Lower lobe of right lung (tissue), 2 donors: ENCODE results near the gene NEDD4L. TPM values are rescaled to one million over a fixed set of nuclear protein-coding genes. Genes with fewer than 3 reads are reported as not detected.

Experiments used
- ATAC-seq, 2 donors: fragments of 200-7000 bp; cut with Tn5 transposase; one replicate each; pipeline ENCODE4 v1.9.1; 2020 to 2022; ENCODE audit warnings: mild to moderate bottlenecking in 2 of 2, moderate library complexity in 2 of 2
- DNase-seq: peaks from one replicate; pipeline ENCODE4 v3.0.0-alpha.2; 2020
- H3K27ac ChIP-seq: fragments of 200-600 bp; one replicate; pipeline ENCODE4 v1.8.0; 2022
- H3K27me3 ChIP-seq: fragments of 200-600 bp; one replicate; pipeline ENCODE4 v1.8.0; 2022; ENCODE audit warnings: low read depth
- H3K36me3 ChIP-seq: fragments of 200-600 bp; one replicate; pipeline ENCODE4 v1.8.0; 2022; ENCODE audit warnings: mild to moderate bottlenecking
- H3K4me1 ChIP-seq: fragments of 200-600 bp; one replicate; pipeline ENCODE4 v1.8.0; 2022
- H3K4me3 ChIP-seq: fragments of 200-600 bp; one replicate; pipeline ENCODE4 v1.8.0; 2022; ENCODE audit warnings: mild to moderate bottlenecking
- H3K9me3 ChIP-seq: fragments of 200-600 bp; one replicate; pipeline ENCODE4 v1.8.0; 2022
- intact Hi-C: fragments of 100-400 bp; cut with DNase I; formaldehyde crosslinking; loops from one replicate; pipeline ENCODE4 v1.11.0; 2022
- total RNA-seq: library from RNA; stranded (reverse); fragmentation: NEBNext Ultra II Directional; extraction: Animal tissue kit (Norgen Biotek cat#: 25700); gene quantifications from one replicate; pipeline ENCODE4 v1.2.1, GENCODE V29; 2021
- TF ChIP-seq, protein P1 (sequence below): fragments of 200-600 bp; IDR thresholded peaks from one replicate; pipeline ENCODE4 v1.8.0; 2022; ENCODE audit warnings: antibody characterized with exemption, mild to moderate bottlenecking
- donor health status: DM: no; HTN: yes; CAD: no; lungs with severe emphysema.

NEDD4L gene
- total RNA-seq, 1 donor from 2014 or later = 203 TPM

DNA sequence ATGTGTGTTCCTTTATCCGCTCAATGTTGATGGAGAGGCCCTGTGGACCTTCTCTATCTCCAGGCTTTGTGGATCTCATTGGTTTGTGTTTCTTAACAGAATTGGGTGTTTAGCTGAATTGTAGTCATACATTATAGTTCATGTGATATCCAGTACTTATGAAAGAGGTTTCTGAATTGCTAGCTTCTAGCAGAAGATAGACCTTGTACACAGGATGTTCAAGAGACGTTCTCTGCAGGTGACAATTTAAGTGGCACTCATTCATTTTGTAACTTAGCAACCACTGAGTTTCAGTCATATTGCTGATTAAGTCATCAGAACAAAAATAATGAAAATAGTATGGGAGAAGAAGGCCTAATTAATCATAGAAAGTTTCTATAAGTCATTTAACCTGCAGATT lies 305.6 kb downstream of the NEDD4L start:
- TF ChIP-seq, protein P1, sequence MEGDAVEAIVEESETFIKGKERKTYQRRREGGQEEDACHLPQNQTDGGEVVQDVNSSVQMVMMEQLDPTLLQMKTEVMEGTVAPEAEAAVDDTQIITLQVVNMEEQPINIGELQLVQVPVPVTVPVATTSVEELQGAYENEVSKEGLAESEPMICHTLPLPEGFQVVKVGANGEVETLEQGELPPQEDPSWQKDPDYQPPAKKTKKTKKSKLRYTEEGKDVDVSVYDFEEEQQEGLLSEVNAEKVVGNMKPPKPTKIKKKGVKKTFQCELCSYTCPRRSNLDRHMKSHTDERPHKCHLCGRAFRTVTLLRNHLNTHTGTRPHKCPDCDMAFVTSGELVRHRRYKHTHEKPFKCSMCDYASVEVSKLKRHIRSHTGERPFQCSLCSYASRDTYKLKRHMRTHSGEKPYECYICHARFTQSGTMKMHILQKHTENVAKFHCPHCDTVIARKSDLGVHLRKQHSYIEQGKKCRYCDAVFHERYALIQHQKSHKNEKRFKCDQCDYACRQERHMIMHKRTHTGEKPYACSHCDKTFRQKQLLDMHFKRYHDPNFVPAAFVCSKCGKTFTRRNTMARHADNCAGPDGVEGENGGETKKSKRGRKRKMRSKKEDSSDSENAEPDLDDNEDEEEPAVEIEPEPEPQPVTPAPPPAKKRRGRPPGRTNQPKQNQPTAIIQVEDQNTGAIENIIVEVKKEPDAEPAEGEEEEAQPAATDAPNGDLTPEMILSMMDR = no peak
- DNase-seq = no peak
- intact Hi-C loops = no loop called here
- H3K9me3 ChIP-seq = no peaks in the 10 kb centered on the region
- H3K27me3 ChIP-seq = no peaks in the 10 kb centered on the region
- H3K27ac ChIP-seq = no peak overlapping the region
- H3K4me3 ChIP-seq = no peak overlapping the region
- no peak for ATAC-seq
- peaks cover 64% of the 10 kb centered on the region for H3K36me3 ChIP-seq
- no peaks in the 10 kb centered on the region for H3K4me1 ChIP-seq

DNA sequence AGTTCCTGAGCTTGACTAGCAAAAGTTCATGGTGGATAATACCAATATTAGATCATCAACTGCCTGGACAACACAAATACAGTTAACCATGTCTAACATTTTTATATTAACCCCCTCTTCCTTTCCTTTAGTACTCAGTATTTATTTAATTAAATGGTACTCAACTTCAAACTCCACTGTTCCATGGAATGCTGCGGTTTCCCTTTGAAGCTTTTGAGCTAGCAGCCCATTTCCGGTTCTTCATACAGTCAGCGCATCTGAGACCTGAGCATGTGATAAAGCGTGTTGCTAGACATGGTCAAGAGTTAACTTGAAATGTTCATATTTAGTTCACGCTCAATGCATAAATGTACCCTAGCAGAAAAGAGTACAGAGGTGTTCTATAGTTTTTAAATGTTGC lies 306.5 kb downstream of the NEDD4L start:
- no peak overlapping the region for H3K4me3 ChIP-seq
- no peak overlapping the region for H3K27ac ChIP-seq
- TF ChIP-seq, protein P1 = no peak
- H3K27me3 ChIP-seq = no peaks in the 10 kb centered on the region
- no peak for ATAC-seq
- peaks cover 62% of the 10 kb centered on the region for H3K36me3 ChIP-seq
- H3K4me1 ChIP-seq = no peaks in the 10 kb centered on the region
- no peak for DNase-seq
- H3K9me3 ChIP-seq = no peaks in the 10 kb centered on the region
- intact Hi-C loops = no loop called here

DNA sequence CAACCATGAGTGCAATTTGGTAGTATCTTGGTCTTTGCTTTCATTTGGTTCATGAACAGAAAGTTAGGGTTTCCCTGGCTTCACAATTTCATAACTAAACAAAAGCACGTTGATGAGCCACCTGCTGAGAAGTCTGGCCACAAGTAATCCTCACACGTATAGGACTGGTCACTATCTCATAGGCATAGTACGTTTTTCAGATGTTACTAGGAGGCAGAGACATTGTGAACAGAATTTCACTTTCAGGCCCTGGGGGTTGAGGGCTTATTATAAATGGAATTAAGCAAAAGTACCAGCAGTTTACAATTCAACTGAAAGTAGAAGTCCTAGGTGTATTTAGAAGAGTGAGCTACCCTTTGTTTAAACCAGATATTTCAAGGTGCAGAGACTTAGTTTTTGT lies 307.8 kb downstream of the NEDD4L start:
- Histone ChIP-seq H3K27me3 (no peaks in the 10 kb centered on the region), H3K27ac (no peak overlapping the region), H3K4me3 (no peak overlapping the region), H3K4me1 (no peaks in the 10 kb centered on the region), H3K9me3 (no peaks in the 10 kb centered on the region), H3K36me3 (peaks cover 67% of the 10 kb centered on the region)
- DNase-seq (no peak), ATAC-seq (no peak)
- intact Hi-C loops = no loop called here
- TF ChIP-seq, protein P1 = no peak

DNA sequence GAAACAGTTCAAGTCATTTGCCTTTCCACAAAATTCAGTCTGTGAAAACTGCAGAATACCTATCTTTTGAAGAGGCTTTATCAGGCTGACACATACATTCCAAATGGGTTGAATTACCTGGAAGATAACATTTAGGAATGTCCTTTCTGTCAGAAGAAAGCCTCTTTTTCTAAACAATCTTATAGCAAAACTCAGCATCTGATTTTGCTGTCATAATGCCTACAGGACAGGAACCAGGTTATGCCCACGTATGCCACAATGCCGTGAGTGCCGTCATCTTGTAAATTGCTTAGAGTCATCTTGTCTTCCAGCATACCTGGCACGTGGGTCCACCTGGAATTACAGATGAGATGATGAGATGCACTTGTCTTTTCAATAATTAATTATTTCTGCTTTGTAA lies 309.6 kb downstream of the NEDD4L start:
- no peak for ATAC-seq
- H3K4me1 ChIP-seq = no peaks in the 10 kb centered on the region

DNA sequence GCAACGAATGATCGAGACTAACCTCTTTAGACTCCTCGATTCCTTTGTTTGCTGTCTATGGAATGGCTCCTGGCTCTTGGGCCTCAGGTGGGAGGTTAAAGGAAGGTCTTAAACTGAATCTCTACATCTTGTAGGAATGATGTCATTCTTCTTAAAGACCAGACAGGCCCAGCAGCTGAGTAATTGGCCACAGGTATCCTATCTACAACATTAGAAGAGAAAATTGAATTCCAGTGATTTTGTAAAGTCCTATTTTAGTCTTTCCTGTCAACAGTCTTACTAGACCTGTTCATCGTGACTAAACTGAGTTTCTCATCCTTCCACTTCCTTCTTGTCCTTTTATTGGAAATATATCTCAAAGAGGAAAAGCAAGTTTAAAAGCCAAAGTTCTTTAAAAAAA lies 310.0 kb downstream of the NEDD4L start:
- TF ChIP-seq, protein P1 = no peak
- intact Hi-C loops = no loop called here
- H3K4me1 ChIP-seq = no peaks in the 10 kb centered on the region
- H3K36me3 ChIP-seq = peaks cover 75% of the 10 kb centered on the region
- no peaks in the 10 kb centered on the region for H3K9me3 ChIP-seq
- H3K27ac ChIP-seq = no peak overlapping the region
- no peak for ATAC-seq
- DNase-seq = no peak
- no peaks in the 10 kb centered on the region for H3K27me3 ChIP-seq
- no peak overlapping the region for H3K4me3 ChIP-seq

More for the DNA sequence above, 309.6 kb downstream of the NEDD4L start:
- Histone ChIP-seq H3K36me3 (peaks cover 76% of the 10 kb centered on the region), H3K27me3 (no peaks in the 10 kb centered on the region), H3K4me3 (no peak overlapping the region), H3K27ac (no peak overlapping the region), H3K9me3 (no peaks in the 10 kb centered on the region)
- TF ChIP-seq, protein P1 = no peak
- no peak for DNase-seq
- intact Hi-C loops = no loop called here

DNA sequence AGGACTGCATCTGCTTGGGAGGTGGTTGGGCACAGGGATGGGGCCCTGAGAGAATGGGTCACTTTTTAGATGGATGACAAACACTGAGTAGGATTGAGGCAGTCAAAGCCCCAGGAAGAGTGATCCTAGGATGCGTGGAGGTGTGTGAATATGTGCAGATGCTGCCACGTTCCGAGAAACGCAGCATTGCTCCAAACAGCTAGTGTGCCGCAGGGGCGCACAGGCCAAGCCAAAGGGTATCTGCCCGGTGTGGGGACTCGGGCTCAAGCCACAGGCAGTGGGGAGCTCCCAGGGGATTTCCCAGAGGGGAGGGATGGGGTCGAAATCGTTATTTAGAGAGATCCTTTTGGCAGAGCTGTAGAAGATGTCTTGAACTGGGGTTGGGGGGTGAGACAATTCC lies 310.8 kb downstream of the NEDD4L start:
- H3K27ac ChIP-seq = no peak overlapping the region
- no peak overlapping the region for H3K4me3 ChIP-seq
- TF ChIP-seq, protein P1 = no peak
- no peak for ATAC-seq
- no peaks in the 10 kb centered on the region for H3K4me1 ChIP-seq
- H3K27me3 ChIP-seq = no peaks in the 10 kb centered on the region
- H3K9me3 ChIP-seq = no peaks in the 10 kb centered on the region
- H3K36me3 ChIP-seq = peaks cover 67% of the 10 kb centered on the region
- intact Hi-C loops = no loop called here
- DNase-seq = no peak
